GM10266 (cell line): ENCODE results near the gene GATA5.

Source experiments
- DNase-seq: peaks from one replicate; pipeline ENCODE4 v3.0.0; 2012; ENCODE audit errors: extremely low spot score
- TF ChIP-seq, protein P1 (sequence below): IDR thresholded peaks from 2 replicates; pipeline ENCODE4 v1.5.1; 2012; ENCODE audit warnings: mild to moderate bottlenecking, low read depth; ENCODE audit not compliant: control insufficient read depth, insufficient read depth; ENCODE audit errors: missing control alignments

Gene GATA5

DNA sequence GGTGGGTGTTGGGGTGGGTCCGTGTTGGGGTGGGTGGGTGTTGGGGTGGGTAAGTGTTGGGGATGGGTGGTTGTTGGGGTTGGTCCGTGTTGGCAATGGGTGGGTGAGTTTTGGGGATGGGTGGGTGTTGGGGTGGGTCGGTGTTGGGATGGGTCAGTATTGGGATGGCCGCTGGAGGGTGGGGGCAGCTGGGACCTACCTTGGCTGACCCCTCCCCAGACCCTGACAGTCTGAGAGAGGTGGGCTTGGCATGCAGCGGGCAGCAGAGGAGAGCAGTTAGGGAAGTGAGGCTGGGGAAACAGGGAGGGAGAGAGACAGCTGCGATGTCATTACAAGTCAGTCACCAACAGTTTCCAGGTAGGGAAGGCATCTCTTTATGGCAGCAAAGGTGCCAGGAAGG, 23.1 kb upstream of the GATA5 start:
- no peak for DNase-seq
- TF ChIP-seq, protein P1, sequence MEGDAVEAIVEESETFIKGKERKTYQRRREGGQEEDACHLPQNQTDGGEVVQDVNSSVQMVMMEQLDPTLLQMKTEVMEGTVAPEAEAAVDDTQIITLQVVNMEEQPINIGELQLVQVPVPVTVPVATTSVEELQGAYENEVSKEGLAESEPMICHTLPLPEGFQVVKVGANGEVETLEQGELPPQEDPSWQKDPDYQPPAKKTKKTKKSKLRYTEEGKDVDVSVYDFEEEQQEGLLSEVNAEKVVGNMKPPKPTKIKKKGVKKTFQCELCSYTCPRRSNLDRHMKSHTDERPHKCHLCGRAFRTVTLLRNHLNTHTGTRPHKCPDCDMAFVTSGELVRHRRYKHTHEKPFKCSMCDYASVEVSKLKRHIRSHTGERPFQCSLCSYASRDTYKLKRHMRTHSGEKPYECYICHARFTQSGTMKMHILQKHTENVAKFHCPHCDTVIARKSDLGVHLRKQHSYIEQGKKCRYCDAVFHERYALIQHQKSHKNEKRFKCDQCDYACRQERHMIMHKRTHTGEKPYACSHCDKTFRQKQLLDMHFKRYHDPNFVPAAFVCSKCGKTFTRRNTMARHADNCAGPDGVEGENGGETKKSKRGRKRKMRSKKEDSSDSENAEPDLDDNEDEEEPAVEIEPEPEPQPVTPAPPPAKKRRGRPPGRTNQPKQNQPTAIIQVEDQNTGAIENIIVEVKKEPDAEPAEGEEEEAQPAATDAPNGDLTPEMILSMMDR, result no peak

GRCh38 chr20:62496568-62497218, 20.9 kb upstream of the GATA5 start:
- TF ChIP-seq, protein P1, result peak; percentile 65

DNA sequence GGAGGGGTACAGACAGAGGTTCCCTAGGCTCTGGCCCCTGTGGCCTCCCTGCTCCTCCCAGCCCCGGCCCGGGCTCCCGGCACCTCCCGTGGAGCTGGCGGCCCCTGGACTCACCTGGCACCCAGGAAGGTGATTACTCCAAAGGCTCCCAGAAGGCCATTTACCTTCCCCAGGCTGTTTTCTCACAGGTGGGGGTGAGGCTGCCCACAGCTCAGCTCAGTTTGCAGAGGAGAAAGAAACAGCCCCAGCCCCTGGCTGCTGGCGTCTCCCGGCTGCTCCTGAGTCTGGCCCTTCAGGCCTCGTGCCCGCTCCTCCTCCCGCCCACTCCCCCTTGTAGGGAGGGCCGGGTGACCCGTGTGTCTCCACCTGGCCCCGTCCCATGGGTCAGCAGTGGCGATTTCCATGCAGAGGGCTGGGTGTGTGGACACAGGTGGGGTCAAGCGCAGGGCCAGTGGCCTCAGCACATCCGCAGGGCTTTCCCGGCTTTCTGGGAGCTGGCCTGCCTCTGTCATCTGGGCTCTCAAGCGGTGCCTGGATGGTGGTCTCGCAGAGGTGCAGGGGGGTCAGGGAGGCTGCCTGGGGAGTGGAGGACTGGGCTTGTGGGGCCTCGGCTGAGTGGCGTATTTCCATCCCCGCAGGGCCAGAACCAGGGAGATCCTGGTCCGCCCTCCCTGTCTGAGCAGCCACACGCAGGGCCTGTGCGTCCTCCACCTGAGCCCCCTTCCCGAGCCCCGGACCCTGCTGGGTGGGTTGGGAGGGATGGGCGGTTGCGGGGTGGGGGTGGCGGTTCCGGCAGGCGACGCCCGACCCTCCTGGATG, 20.2 kb upstream of the GATA5 start:
- no peak for DNase-seq
- TF ChIP-seq, protein P1, result no peak

More at GRCh38 chr20:62496568-62497218, 20.9 kb upstream of the GATA5 start:
- DNase-seq, result peak; percentile 76

- no peak for DNase-seq
Measured at GRCh38 chr20:62494980-62495748, 19.4 kb upstream of the GATA5 start.

DNA sequence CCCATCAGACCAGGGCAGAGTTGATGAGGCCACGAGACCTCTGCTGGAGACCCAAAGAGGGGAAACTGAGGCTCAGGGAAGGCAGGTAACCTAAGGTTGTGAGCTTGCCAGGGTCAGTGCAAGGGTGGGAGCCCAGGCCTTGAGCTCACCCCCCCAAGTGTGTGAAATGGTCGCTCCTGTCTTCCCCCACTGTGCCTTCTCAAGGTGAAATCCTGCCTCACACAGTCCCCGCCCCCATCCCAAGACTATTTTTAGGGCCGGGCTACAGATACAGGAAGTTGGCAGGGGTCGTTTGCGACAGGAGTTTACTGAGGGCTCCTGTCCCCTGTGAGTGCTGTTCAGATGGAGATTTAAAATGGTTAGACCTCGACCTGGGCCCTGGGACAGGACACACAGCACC, 18.7 kb upstream of the GATA5 start:
- TF ChIP-seq, protein P1, result no peak
- no peak for DNase-seq

More at GRCh38 chr20:62494980-62495748, 19.4 kb upstream of the GATA5 start:
- TF ChIP-seq, protein P1, result no peak

DNA sequence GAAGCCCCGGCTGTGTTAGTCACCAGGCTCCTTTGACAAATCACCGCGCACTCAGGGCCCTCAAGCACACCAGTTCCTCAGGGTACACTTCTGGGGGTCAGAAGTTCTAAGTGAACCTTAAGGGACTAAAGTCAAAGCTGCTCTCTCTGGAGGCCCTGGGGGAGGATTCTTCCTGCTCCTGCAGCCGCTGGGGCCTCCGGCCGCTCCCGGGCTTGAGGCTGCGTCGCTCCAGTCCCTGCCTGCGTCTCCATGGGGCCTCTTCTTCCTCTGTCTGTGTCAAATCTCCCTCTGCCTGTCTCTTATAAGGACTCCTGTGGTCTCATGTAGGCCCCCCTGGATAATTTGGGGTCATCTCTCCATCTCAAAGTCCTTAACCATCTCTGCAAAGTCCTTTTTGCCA, 18.1 kb upstream of the GATA5 start:
- no peak for DNase-seq

More for the DNA sequence above, 18.1 kb upstream of the GATA5 start:
- TF ChIP-seq, protein P1, result no peak
